IPS-NIHi7 (cell line): ENCODE data around the gene GYS2.
"Not testable (repeated sequence)": the region's sequence is repeated elsewhere in the genome, so short reads cannot be mapped to it uniquely, and the experiment has no call there.

Experiments used
- DNase-seq: peaks from one replicate; pipeline ENCODE4 v3.0.0; 2012; ENCODE audit warnings: mixed read lengths; ENCODE audit errors: extremely low spot score

GYS2 gene

DNA sequence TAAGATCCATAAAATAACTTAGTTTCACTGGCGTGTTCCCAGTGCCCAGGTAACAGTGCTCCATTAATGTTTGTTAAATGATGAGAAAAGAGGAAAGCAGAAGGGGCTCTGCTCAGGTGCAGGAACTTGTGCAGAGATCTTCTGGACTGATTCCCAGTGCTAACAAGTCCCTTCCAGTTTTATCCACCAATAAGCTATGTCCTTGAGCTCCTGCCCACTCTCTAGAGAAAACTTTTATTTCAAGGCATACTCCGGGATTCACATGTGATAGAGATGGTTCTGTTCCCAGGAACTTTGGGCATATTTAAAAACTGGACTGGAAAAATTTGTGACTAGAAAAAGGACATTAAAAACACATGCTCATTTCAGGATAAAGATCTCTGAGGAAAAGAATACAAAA lies 1.9 kb downstream of the GYS2 start:
- DNase-seq, result no peak

DNA sequence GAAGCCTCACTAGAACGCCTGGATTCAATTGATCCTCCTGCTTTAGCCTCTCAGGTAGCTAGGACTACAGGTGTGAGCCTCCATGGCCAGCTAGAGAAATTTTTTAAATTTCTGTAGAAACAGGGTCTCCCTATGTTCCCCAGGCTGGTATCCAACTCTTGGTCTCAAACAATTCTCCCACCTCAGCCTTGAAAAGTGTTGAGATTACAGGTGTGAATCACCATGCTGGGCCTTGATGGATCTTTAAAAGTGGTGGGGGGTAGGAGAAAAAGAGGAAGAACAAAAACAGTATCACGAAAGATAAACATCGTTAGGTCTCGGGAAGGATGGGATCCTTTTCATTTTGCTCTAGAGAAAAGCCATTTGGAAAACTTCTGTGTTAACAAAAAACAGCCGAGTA lies 4.5 kb downstream of the GYS2 start:
- no peak for DNase-seq

DNA sequence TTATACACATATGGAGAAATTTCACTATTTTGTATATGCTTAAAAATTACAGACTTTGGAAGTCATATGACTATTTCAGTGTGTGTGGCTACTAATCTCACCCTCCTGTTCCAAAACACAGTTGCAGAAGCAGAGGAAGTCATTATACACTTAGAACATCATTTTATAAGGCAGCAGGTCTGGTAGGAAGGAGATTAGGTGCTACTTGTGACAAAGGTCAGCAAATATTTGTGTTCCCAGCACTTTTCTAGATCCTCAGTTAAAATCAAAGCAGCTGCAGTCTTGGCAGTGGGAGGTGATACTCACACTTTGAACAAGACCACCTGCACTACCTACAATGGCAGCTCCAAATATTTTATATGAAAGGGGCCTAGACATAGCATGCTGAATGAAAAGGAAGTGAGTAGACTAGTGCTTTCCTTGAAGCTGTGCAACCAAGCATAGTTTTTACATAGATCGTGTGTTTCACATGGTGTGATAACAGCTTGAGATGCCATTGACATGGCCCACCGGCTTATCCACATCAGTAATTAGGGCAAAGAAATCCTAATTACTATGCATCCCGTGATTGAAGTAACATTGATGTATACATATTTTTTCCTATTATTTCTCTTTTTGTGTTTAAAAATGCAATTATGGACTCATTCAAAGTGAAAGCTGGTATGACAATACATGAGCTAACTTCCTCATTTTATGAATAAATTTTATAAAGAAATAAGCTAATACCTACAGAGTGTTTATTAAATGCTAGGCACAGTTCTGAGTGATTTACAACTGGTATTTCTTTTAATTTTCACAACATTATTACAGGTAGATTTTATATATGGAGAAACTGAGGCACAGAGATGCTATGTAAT lies 5.3 kb downstream of the GYS2 start:
- no peak for DNase-seq

DNA sequence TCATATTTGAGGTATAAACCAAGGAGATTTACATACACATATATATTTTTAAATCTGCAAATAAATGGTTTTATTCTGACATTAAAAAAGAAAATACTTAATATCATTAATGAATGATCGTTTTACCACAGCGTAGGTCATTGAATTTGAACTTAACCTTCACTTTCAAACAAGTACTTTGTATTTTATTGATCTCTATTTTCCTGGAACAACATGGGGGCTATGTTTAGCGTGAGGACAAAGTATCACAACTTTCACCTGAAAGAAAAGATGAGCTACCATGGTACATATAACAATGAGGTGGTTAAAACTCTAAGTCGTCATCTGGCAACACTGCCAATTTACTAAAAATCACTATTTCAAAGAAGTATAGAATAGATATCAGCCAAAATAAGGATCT lies 6.0 kb downstream of the GYS2 start:
- DNase-seq, result no peak

DNA sequence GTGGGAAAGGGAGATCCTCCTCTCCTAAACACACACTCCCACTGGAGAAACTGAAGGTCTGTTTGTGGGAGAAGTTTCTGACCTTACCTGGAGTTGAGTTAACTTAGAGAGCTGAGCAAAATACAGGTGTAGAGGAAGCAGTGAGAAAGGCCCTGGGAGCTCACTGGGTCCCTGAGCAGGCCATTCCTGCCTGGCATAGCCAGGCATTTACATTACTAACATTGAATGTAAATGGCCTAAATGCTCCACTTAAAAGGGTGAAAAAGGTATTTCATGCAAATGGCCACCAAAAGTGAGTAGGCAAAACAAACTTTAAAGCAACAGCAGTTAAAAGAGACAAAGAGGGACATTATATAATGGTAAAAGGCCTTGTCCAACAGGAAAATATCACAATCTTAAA lies 9.3 kb downstream of the GYS2 start:
- not testable (repeated sequence) for DNase-seq

DNA sequence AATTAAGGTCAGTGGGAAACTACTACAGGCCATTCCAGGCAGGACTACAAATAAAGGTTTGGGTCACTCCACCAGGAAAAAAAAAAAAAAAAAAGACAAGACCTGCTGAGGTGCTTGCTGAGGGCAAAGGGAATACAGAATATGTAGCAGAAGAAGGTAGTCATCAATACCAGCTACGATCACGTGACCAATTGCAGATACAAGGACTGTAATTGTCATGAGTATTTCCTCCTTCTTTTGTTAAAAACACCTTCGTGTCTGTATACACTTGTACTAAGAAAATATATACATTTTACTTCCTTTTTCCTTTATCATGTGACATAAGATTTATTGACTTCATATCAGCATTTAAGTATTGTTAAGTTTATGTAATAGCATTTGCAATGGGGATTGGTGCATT lies 19.2 kb downstream of the GYS2 start:
- DNase-seq, result no peak

DNA sequence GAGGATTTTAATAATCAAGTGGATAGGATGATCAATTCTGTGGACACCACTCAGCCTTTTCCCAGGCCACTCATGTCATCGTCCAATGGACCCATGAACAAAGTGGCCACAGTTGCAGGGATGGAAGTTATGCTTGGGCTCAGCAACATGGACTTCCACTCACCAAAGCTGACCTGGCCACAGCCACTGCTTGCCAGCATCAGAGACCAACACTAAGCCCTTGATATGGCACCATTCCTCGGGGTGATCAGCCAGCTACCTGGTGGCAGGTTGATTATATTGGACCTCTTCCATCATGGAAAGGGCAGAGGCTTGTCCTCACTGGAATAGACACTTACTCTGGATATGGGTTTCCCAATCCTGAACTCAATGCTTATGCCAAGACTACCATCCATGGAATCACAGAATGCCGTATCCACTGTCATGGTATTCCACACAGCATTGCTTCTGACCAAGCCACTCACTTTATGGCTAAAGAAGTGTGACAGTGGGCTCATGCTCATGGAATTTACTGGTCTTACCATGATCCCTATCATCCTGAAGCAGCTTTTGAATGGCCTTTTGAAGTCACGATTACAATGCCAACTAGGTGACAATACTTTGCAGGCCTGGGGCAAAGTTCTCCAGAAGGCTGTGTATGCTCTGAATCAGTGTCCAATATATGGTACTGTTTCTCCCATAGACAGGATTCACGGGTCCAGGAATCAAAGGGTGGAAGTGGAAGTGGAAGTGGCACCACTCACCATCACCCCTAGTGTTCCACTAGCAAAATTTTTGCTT lies 20.1 kb downstream of the GYS2 start:
- DNase-seq, result not testable (repeated sequence)

DNA sequence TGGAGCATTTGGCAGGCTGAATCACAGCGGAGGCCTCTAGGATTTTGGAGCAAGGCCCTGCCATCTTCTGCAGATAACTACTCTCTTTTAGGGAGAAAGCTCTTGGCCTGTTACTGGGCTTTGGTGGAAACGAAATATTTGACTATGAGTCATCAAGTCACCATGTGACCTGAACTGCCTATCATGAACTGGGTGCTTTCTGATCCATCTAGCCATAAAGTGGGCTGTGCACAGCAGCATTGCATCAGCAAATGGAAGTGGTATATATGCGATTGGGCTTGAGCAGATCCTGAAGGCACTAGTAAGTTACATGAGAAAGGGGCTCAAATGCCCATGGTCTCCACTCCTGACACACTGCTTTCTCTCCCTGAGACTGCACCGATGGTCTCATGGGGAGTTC lies 21.1 kb downstream of the GYS2 start:
- no peak for DNase-seq

DNA sequence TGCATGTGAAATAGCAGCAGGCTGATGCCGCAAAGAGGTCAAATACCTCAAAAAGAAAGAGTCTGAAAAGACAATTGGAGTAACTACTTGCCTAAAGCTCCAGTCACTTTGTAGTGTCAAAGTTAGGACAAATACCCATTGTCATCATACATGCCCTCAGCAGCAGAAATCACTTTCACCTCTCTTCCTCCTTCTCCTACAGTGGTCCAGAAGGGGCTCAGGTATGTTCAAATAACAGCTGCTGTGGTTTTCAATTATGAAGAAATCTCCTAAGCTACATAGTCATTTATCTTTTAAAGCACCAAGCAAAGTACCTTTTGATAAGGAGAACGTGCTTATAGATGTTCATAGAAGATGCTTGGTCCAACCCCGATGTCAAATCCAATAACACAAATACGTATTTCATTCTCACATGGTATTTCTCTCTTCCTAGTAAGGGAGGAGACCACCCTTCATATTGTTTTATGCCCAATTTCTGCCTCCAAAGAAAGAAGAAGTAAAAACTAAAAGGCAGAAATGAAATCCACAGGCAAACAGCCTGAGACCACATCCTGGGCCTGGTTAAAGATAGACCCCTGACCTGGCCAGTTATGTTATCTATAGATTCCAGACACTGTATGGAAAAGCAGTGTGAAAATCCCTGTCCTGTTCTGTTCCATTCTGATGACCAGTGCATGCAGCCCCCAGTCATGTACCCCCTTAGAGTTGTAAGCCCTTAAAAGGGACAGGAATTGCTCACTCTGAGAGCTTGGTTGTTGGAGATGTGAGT lies 23.7 kb downstream of the GYS2 start:
- no peak for DNase-seq

DNA sequence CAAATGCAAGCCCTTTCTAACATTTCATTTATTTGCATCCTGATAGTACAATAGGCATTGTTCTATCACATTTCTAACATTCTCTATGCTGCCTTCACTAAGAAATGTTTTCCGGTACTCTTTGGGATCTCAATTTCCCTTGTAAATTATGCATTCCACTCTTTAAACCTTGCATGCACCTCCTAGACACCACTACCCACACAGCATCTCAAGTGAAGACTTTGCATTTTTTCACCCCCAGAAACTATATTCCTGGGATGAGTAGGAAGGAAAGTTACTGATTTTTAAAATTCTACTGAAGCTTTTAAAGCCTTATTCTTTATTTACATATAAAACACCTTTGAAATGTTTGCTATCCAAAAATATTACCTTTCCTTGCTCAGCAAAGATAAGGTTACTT lies 27.1 kb downstream of the GYS2 start:
- DNase-seq, result no peak

DNA sequence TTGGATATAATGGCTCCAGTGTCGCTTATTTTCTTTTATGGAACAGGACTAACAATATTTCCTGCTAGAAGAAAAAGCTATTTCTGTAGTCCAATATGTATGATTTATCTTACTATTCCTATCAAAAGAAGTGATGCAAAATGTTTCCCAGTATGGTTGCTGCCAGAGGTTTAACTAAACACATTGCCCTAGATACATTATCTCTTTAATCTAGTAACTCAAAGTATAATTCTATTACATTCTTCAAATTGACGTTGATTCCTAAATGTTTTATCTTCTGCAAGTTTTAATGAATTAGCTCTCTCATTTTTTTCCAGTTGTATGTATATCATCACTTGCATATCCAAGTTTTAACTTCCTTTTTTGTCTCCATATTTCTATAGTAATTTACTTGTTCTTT lies 28.2 kb downstream of the GYS2 start:
- DNase-seq, result no peak

DNA sequence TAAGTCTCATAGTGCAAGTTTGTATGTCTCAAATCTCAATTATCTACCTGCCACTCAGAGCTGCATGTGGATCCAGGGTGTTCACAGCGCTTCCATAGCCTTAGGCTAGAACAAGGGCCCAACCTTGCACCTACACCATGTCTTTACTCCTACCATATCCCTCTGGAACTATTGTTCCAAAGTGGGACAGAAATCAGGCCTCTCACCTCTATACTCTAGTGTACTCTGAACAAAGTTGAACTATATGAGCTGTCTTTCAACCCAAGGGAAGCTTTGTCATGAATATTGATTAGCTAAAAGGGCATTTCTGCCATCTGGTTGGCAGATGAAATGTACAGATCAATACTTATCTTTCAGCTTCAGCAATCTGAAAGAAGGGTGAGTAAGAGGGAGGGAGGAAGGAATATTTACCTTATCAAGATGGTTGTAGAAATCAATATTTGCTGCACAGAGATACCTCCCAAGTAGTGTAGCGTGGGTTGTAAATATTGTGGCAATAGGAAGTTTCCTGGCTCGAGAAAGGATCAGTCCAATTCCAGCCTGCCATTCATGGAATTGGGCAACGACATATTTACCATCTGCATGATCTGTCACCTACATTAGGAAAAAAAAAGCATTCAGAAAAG lies 30.8 kb downstream of the GYS2 start:
- no peak for DNase-seq

DNA sequence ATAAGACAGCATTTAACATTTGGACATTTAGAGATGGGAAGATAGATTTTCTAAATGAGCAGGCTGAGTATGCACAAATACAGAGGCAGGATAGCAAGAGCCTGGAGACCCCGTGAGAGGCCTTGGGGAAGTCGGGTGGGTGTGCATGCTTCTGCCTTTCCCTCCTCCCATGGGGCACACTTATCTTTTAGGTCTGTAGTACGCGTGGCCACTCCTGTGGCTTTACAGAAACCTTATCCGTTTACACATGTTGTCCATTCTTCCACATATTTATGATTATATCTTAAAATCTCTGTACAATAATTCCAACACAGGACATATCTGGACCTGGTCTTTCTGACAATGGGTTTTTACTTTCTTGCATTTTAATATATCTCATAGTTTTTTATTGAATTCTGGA lies 33.6 kb downstream of the GYS2 start:
- DNase-seq, result no peak

DNA sequence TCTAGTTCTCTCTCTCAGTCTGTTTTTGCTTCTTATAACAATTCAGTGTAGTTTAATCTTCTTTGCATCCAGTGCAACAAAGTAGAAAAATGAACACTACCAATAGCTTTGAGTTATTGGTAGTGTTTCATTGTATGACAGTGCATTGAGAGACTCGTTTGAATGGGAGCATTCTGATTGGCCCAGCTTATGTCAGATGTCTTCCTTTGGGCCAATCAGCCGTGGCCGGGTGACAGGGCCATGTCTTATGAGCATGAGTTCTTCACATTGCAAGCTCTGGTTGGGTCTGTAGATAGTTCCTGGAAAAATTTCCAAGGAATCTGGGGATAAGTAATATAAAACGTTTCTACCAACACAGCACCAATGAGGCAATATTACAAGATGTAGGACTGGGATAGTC lies 36.5 kb downstream of the GYS2 start:
- no peak for DNase-seq

DNA sequence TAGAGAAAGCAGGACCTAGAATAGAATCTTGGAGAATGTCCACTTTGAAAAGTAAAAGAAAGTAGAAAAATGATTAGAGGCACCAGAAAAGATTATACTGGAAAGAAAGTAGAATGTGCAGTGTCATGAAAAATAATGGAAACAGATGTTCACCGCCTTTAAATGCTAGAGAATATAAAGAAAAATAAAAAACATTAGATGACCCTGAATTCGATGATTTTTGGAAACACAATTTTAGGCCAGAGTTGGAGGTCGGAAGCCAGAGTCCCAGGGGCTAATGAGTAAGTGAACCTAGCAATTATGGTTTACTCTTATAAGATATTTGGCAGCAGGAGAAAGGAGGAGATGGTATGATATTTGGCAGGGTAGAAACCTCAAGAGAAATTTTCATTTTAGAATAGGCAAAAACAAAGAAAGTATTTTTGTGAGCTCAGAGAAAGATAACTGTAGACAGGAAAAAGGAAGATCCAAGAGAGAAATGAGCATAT lies 37.7 kb downstream of the GYS2 start:
- DNase-seq, result no peak

DNA sequence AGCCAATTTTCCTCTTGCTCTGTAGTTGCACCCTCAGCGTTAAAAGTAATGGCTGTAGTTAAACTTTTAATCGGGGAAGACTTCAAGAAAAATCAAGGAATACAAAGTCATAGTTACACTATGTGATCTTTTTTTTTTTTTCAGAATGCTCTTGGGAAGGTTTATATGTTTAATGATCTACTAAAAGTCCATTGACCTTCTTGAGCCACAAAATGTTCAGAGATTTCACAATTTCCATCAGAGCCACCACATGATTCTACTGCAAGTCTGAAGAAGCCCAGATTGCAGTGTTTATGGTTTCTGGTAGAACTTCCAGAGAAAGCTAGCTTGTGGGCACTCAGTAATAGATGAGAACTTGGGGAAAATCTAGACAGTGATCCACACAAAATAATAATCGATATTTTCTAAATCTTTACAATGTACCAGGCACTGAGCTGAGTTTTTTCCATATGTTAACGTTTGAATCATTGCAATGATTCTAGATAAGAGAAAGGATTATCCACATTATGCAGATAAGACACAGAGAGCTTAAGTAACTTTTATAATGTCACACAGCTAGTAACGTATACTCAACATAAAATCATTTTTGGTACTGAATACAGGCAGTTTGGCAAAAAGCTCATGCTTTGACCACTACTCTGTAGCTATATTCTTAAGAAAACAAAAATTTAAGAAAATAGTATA lies 38.3 kb downstream of the GYS2 start:
- DNase-seq, result no peak

DNA sequence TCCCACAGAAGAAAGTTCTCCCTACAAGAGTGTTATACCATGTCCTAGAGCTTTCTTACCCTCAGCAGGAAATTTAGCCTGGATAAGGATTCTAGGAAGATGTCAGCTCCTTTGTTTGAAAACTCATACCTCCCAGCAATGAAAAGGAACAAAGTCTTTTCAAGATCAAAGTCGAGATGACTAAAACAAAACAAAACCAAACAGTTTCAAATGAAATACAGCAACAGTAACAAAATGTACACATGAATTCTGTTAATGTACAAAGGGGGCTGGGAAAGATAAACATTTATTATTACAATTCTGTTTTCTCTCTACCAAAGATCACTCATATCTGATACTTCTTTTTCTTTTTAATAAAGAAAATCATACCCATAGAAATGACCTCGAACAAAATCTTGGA lies 41.8 kb downstream of the GYS2 start:
- no peak for DNase-seq

DNA sequence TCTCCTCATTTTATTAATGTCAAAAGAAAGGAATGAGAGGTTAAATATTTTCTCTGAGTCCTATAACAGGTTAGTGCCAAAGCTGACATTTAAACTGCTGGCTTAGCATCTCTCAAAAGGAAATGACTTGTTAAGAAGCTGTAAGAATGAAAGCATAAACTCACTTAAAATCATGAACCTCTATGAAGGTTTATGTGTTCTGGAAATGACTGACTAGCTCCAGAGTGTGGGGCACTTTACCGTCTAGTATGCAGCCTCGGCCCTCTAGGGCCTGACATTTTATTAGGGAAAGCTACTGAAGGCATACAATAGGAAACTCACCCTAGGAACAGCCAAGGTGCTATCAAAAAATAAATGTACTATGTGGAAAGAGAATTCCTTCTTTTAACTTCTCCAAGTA lies 43.5 kb downstream of the GYS2 start:
- no peak for DNase-seq

DNA sequence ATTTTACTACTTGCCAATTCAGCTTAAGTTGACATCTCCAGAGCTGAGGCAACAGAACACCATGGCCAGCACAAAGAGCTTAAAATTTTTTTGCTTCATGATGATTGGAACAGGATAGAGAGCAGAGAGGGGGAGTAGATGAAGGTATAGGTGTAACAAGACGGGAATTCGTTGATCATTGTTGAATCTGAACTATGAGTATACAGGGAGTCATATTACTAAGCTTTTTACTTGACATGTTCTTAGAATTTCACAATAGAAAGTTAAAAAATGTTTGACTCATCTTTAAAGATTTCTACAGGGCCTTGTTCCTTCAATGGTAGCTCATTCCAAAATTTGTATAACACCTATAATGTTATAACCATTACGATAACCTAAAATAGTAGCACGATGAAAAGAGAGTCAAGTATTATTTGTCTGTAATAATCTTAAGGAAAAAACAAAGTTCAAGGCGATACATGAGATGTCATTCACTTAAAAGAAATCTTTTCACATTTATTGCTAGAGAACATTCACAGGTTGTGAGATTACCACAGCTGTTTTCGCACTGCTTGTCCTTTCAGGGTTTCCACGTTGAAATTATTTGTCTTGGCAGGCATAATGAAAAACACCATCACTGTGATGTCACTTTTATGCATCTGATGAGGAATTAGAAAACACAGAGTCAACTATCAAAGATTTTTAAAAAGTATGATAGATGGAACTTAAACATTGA lies 44.6 kb downstream of the GYS2 start:
- DNase-seq, result no peak

DNA sequence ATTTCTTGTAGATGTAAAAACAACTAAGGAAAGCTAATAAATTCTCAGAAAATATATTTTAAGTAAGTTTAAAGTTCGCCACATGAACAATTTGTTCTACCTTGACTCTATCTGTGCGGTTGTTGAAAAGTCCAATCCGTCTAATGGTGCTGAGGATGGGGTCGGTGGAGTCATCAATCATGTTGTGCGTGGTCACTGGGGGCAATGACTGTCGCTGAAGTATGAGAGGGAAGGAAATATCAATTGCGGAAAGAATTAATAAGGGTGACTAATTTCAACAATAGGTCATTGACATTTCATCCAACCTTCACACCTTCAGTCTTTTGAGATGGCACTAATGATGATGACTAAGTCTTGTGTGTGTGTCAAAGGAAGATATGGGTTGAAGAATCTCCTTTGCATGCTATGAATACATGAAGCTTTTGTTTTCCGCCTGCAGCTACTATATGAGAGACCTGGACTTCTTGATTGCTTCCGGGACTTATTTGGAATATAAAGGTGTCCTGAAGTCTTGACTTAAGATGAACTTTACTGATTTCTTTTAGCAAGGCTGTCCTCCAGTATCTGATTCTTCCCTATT lies 46.5 kb downstream of the GYS2 start:
- DNase-seq, result no peak
